AG08395 (cell line): ENCODE data around the gene ARHGAP24.
"Not testable (repeated sequence)": the region's sequence is repeated elsewhere in the genome, so short reads cannot be mapped to it uniquely, and the experiment has no call there.

Source experiments
- DNase-seq: peaks from one replicate; pipeline ENCODE4 v3.0.0; 2012; ENCODE audit warnings: mixed read lengths, low spot score

Gene ARHGAP24

GRCh38 chr4:86019362-86019761 lies 544.4 kb downstream of the ARHGAP24 start:
- DNase-seq, result no peak

GRCh38 chr4:86019906-86020305 lies 545.0 kb downstream of the ARHGAP24 start:
- DNase-seq, result no peak

GRCh38 chr4:86021671-86022070 lies 546.7 kb downstream of the ARHGAP24 start:
- DNase-seq, result not testable (repeated sequence)

GRCh38 chr4:86026720-86027119 lies 551.8 kb downstream of the ARHGAP24 start:
- DNase-seq, result no peak

- no peak for DNase-seq
Observed at GRCh38 chr4:86031927-86032326, 557.0 kb downstream of the ARHGAP24 start.

GRCh38 chr4:86032476-86033022 lies 557.6 kb downstream of the ARHGAP24 start:
- DNase-seq, result peak; percentile 82

GRCh38 chr4:86033171-86033570 lies 558.2 kb downstream of the ARHGAP24 start:
- DNase-seq, result peak; percentile 38

GRCh38 chr4:86034616-86035015 lies 559.7 kb downstream of the ARHGAP24 start:
- DNase-seq, result no peak

GRCh38 chr4:86035688-86036087 lies 560.7 kb downstream of the ARHGAP24 start:
- DNase-seq, result no peak

GRCh38 chr4:86036736-86037135 lies 561.8 kb downstream of the ARHGAP24 start:
- no peak for DNase-seq

- DNase-seq, result no peak
Observed at GRCh38 chr4:86038037-86038436, 563.1 kb downstream of the ARHGAP24 start.

GRCh38 chr4:86043755-86044592 lies 569.0 kb downstream of the ARHGAP24 start:
- DNase-seq, result peak; percentile 55

GRCh38 chr4:86044593-86044985 lies 569.6 kb downstream of the ARHGAP24 start:
- no peak for DNase-seq

- peak; percentile 35 for DNase-seq
Observed at GRCh38 chr4:86048426-86048825, 573.5 kb downstream of the ARHGAP24 start.

- no peak for DNase-seq
Observed at GRCh38 chr4:86050496-86050895, 575.5 kb downstream of the ARHGAP24 start.
